Right atrium auricular region (tissue), 2 donors: Measurements from ENCODE around the gene VPS26B. TPM values are rescaled to one million over a fixed set of nuclear protein-coding genes. Genes with fewer than 3 reads are reported as not detected.
A peak's percentile ranks its signal among the peaks of the same experiment; 100 is the strongest.

Source experiments
- DNase-seq: peaks from one replicate; pipeline ENCODE4 v3.0.0-alpha.2; 2019; ENCODE audit warnings: low spot score
- H3K27ac ChIP-seq, 2 donors: fragments of 200-600 bp; sonication (generic); 1 replicate in 1 of 2; 2 replicates in 1 of 2; pipeline ENCODE4 v1.5.1; 2016 to 2019
- H3K27me3 ChIP-seq, 2 donors: fragments of 200-600 bp; sonication (generic); one replicate each; pipeline versions ENCODE4 v1.5.1 to v1.6.0; 2017 to 2019
- H3K36me3 ChIP-seq: fragments of 200-600 bp; sonication (generic); one replicate; pipeline ENCODE4 v1.5.1; 2016
- H3K4me1 ChIP-seq, 2 donors: fragments of 200-600 bp; sonication (generic); one replicate each; pipeline versions ENCODE4 v1.5.1 to v1.6.0; 2017 to 2019
- H3K4me3 ChIP-seq, 2 donors: fragments of 200-600 bp; sonication (generic); 1 replicate in 1 of 2; 2 replicates in 1 of 2; pipeline ENCODE4 v1.5.1; 2017 to 2019; ENCODE audit warnings: mild to moderate bottlenecking in 1 of 2, moderate library complexity in 1 of 2
- H3K9me3 ChIP-seq, 2 donors: fragments of 200-600 bp; sonication (generic); one replicate each; pipeline ENCODE4 v1.5.1; 2019
- total RNA-seq, 2 donors: library from RNA; depleted of rRNA; stranded (reverse); fragments of >200 nt; gene quantifications; one replicate each; pipeline ENCODE4 v1.1.0, GENCODE V29; 2016
- TF ChIP-seq, protein P1 (sequence below), 2 donors: fragments of 200-600 bp; sonication (generic); IDR thresholded peaks; one replicate each; pipeline ENCODE4 v1.5.1; 2019; ENCODE audit warnings: antibody characterized with exemption in 2 of 2

Gene VPS26B
- total RNA-seq, 2 donors from 2014 or later = 24.9 to 25.1 TPM

- Histone ChIP-seq H3K27ac (no peak overlapping the region), H3K9me3 (no peaks in the 10 kb centered on the region), H3K27me3 (peaks cover 13 to 25% of the 10 kb centered on the region in 2 donors), H3K36me3 (no peaks in the 10 kb centered on the region), H3K4me3 (no peak overlapping the region), H3K4me1 (peaks cover 0 to under 1% of the 10 kb centered on the region in 2 donors)
- TF ChIP-seq, protein P1, sequence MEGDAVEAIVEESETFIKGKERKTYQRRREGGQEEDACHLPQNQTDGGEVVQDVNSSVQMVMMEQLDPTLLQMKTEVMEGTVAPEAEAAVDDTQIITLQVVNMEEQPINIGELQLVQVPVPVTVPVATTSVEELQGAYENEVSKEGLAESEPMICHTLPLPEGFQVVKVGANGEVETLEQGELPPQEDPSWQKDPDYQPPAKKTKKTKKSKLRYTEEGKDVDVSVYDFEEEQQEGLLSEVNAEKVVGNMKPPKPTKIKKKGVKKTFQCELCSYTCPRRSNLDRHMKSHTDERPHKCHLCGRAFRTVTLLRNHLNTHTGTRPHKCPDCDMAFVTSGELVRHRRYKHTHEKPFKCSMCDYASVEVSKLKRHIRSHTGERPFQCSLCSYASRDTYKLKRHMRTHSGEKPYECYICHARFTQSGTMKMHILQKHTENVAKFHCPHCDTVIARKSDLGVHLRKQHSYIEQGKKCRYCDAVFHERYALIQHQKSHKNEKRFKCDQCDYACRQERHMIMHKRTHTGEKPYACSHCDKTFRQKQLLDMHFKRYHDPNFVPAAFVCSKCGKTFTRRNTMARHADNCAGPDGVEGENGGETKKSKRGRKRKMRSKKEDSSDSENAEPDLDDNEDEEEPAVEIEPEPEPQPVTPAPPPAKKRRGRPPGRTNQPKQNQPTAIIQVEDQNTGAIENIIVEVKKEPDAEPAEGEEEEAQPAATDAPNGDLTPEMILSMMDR (IDR thresholded peaks at IDR 0.05) = no peak
- no peak for DNase-seq
Measured at GRCh38 chr11:134270250-134270714, 45.8 kb downstream of the VPS26B start.

- DNase-seq = no peak
- H3K4me3 ChIP-seq = no peak overlapping the region
- no peaks in the 10 kb centered on the region for H3K36me3 ChIP-seq
- H3K27me3 ChIP-seq = peaks cover 24 to 41% of the 10 kb centered on the region in 2 donors
- H3K9me3 ChIP-seq = no peaks in the 10 kb centered on the region
- H3K4me1 ChIP-seq = peaks cover 0 to 17% of the 10 kb centered on the region in 2 donors
- H3K27ac ChIP-seq = no peak overlapping the region
- TF ChIP-seq, protein P1 (IDR thresholded peaks at IDR 0.05) = no peak
Measured at GRCh38 chr11:134271978-134272377, 47.5 kb downstream of the VPS26B start.

DNA sequence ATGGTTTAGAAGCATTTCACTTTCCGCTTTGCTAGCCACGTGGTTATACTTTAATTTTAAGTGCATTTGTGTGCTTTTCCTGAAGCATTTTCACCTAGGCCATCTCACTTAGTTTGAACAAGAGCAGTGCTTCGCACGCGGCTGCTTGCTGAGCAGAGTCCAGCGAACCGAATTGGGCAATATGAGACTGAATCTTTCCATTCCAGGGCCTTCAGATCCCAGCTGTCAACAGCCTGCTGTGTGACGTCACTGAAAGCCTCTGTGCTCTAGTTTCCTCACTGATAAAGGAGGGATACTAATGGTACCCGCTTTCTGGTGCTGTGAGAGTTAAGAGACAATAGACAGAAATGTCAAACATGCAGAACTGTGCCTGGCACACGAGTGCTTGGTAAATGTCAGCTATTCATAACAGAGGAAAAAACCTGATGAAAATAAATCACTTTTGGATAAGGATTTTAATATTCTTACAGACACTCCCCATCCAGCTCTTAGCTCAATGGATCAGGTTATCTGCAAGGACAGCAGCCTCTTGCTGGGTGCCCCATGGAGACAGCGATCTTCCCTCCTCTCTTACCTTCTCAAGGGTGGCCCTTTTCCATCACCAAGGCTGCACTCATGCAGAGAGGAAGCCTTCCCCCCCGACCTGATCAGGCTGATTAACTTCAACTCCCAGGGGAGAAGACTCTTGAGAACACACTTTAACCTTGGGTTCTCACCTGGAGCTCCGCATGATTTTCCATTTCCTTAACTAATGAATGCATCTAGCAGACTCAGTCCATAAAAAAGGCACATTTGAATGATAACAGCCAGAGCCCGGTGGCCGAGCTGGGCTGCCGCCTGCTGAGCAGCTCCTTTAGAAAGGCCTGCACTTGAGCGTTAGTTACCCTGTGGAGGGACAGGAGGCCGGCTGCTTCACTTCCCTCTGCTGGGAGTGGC is 48.2 kb downstream of the VPS26B start:
- Histone ChIP-seq H3K27ac (no peak overlapping the region), H3K9me3 (no peaks in the 10 kb centered on the region), H3K4me3 (no peak overlapping the region), H3K4me1 (peaks cover 0 to 22% of the 10 kb centered on the region in 2 donors), H3K27me3 (peaks cover 30 to 44% of the 10 kb centered on the region in 2 donors), H3K36me3 (no peaks in the 10 kb centered on the region)
- TF ChIP-seq, protein P1 (IDR thresholded peaks at IDR 0.05) = no peak
- peak; percentile 67 for DNase-seq

DNA sequence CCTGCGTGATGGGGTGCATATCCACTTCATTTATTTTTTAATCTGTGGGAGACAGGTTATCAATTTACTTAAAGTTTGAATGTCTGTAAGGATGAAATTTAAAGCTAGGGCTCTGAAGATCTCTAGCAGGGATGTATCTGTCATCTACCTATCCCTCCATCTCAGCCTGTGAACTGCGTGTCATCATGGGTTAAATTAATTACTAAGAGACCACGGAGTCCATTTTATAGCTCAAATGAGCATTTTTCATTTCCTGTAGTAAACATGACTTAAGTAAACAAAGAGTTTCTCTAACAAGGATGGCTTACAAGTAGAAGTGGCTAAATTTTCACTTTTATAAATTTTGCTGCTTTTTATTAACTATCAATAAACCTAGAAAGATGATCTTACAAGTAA is 48.8 kb downstream of the VPS26B start:
- Histone ChIP-seq H3K36me3 (no peaks in the 10 kb centered on the region), H3K4me1 (peaks cover 0 to 22% of the 10 kb centered on the region in 2 donors), H3K9me3 (no peaks in the 10 kb centered on the region), H3K4me3 (no peak overlapping the region), H3K27me3 (peaks cover 33 to 44% of the 10 kb centered on the region in 2 donors), H3K27ac (no peak overlapping the region)
- DNase-seq = no peak
- TF ChIP-seq, protein P1 (IDR thresholded peaks at IDR 0.05) = no peak

DNA sequence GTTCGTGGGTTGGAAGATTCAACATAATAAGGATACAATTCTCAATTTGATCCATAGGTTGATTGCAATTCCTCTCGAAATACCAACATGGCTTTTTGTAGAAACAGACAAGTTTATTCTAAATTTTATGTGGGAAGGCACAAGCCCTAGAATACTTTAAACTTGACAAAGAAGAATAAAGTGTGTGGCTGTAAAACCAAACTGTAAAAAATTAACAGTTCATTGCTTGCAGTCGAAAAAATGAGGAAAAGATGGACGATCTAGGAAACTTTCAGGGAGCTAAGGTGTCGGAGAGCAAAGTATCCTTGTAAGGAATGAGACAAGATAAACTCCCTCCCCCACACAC is 50.7 kb downstream of the VPS26B start:
- Histone ChIP-seq H3K9me3 (no peaks in the 10 kb centered on the region), H3K27me3 (peaks cover 33 to 44% of the 10 kb centered on the region in 2 donors), H3K36me3 (no peaks in the 10 kb centered on the region), H3K4me1 (peaks cover 0 to 22% of the 10 kb centered on the region in 2 donors), H3K27ac (no peak overlapping the region), H3K4me3 (no peak overlapping the region)
- TF ChIP-seq, protein P1 (IDR thresholded peaks at IDR 0.05) = no peak
- no peak for DNase-seq
